GM23338 (cell line): ENCODE results near the gene CYP26B1. TPM values are rescaled to one million over a fixed set of nuclear protein-coding genes. Genes with fewer than 3 reads are reported as not detected.
A peak's percentile ranks its signal among the peaks of the same experiment; 100 is the strongest.

Source experiments
- ATAC-seq: fragments of 200-7000 bp; cut with Tn5 transposase; 3 replicates; pipeline ENCODE4 v1.9.1; 2020
- DNase-seq: peaks from one replicate; pipeline ENCODE4 v3.0.0-alpha.2; 2015; ENCODE audit warnings: low spot score
- H2AFZ ChIP-seq: fragments of 200-600 bp; sonication (generic); 2 replicates; pipeline ENCODE4 v1.8.0; 2016; ENCODE audit warnings: antibody characterized with exemption, mild to moderate bottlenecking, moderate library complexity
- H3F3A ChIP-seq: fragments of 200-600 bp; sonication (generic); replicated peaks from 2 replicates; pipeline ENCODE4 v1.8.0; 2017; ENCODE audit warnings: antibody characterized with exemption, mixed run types, low read depth
- H3K27ac ChIP-seq: fragments of 200-600 bp; sonication (generic); 2 replicates; pipeline ENCODE4 v1.6.1; 2016; ENCODE audit warnings: low read depth
- H3K27me3 ChIP-seq: fragments of 200-600 bp; sonication (generic); 2 replicates; pipeline ENCODE4 v1.8.0; 2016; ENCODE audit warnings: mild to moderate bottlenecking, mixed run types, moderate library complexity; ENCODE audit not compliant: insufficient read depth
- H3K36me3 ChIP-seq: fragments of 200-600 bp; sonication (generic); 2 replicates; pipeline ENCODE4 v1.8.0; 2016; ENCODE audit warnings: mild to moderate bottlenecking; ENCODE audit not compliant: insufficient read depth
- H3K4me1 ChIP-seq: fragments of 200-600 bp; sonication (generic); 2 replicates; pipeline ENCODE4 v1.8.0; 2016; ENCODE audit warnings: mild to moderate bottlenecking, moderate library complexity; ENCODE audit not compliant: insufficient read depth
- H3K4me2 ChIP-seq: fragments of 200-600 bp; sonication (generic); 2 replicates; pipeline ENCODE4 v1.7.1; 2017; ENCODE audit warnings: mixed run types
- H3K4me3 ChIP-seq: fragments of 200-600 bp; sonication (generic); 2 replicates; pipeline ENCODE4 v1.6.1; 2016; ENCODE audit warnings: mixed run types
- H3K79me2 ChIP-seq: fragments of 200-600 bp; sonication (generic); replicated peaks from 2 replicates; pipeline ENCODE4 v1.8.0; 2017; ENCODE audit warnings: mild to moderate bottlenecking; ENCODE audit not compliant: insufficient read depth
- H3K9me2 ChIP-seq: fragments of 200-600 bp; sonication (generic); 2 replicates; pipeline ENCODE4 v1.8.0; 2017; ENCODE audit not compliant: insufficient read depth
- H4K20me1 ChIP-seq: fragments of 200-600 bp; sonication (generic); replicated peaks from 2 replicates; pipeline ENCODE4 v1.8.0; 2017; ENCODE audit warnings: mild to moderate bottlenecking; ENCODE audit not compliant: insufficient read depth
- H3K27ac Mint-ChIP-seq: 2 replicates; pipeline ENCODE4 v1.8.0; 2020; ENCODE audit warnings: inconsistent platforms, mild to moderate bottlenecking, moderate library complexity, mixed read lengths
- H3K27me3 Mint-ChIP-seq: 3 replicates; pipeline ENCODE4 v1.8.0; 2022; ENCODE audit warnings: low read depth, mild to moderate bottlenecking, moderate library complexity, mixed read lengths, inconsistent platforms; ENCODE audit not compliant: insufficient read depth, poor library complexity
- H3K36me3 Mint-ChIP-seq: 3 replicates; pipeline ENCODE4 v1.8.0; 2021; ENCODE audit warnings: low read depth, mild to moderate bottlenecking, inconsistent platforms, moderate library complexity, mixed read lengths
- H3K4me1 Mint-ChIP-seq: 3 replicates; pipeline ENCODE4 v1.8.0; 2020; ENCODE audit warnings: mild to moderate bottlenecking, inconsistent platforms, mixed read lengths
- H3K4me3 Mint-ChIP-seq: 3 replicates; pipeline ENCODE4 v1.8.0; 2021; ENCODE audit warnings: moderate library complexity, mild to moderate bottlenecking, inconsistent platforms, mixed read lengths
- H3K9me3 Mint-ChIP-seq: 3 replicates; pipeline ENCODE4 v1.8.0; 2020; ENCODE audit warnings: moderate library complexity, mild to moderate bottlenecking, inconsistent platforms, mixed read lengths
- CTCF ChIP-seq, 2 experiments: fragments of 200-600 bp in 1 of 2; sonication (generic) in 1 of 2; conservative IDR thresholded peaks; 2 replicates each; pipeline versions ENCODE4 v1.5.1 to v1.6.1; 2016 to 2017; ENCODE audit warnings: antibody characterized with exemption in 2 of 2, low read depth in 2 of 2, mild to moderate bottlenecking in 2 of 2, moderate library complexity in 1 of 2
- ETS1 ChIP-seq: IDR thresholded peaks from 2 replicates; pipeline ENCODE4 v1.6.1; 2016; ENCODE audit warnings: antibody characterized with exemption
- EZH2 ChIP-seq: fragments of 200-600 bp; sonication (generic); IDR thresholded peaks from one replicate; pipeline ENCODE4 v1.8.0; 2017; ENCODE audit warnings: antibody characterized with exemption, mild to moderate bottlenecking, low read depth; ENCODE audit not compliant: unreplicated experiment
- EZH2phosphoT487 ChIP-seq: fragments of 200-600 bp; sonication (generic); IDR thresholded peaks from one replicate; pipeline ENCODE4 v1.8.1; 2018; ENCODE audit warnings: antibody characterized with exemption; ENCODE audit not compliant: unreplicated experiment
- JUNB ChIP-seq: IDR thresholded peaks from one replicate; pipeline ENCODE4 v1.6.1; 2016; ENCODE audit warnings: antibody characterized with exemption; ENCODE audit not compliant: unreplicated experiment
- NANOG ChIP-seq: IDR thresholded peaks from 2 replicates; pipeline ENCODE4 v1.6.1; 2016; ENCODE audit warnings: antibody characterized with exemption, borderline replicate concordance
- POLR2AphosphoS5 ChIP-seq: IDR thresholded peaks from 2 replicates; pipeline ENCODE4 v1.6.1; 2016; ENCODE audit warnings: antibody characterized with exemption, low read depth
- STAT1 ChIP-seq: IDR thresholded peaks from one replicate; pipeline ENCODE4 v1.6.1; 2016; ENCODE audit warnings: antibody characterized with exemption; ENCODE audit not compliant: unreplicated experiment
- ZNF331 ChIP-seq: fragments of 250-450 bp; sonication (Bioruptor Pico); IDR thresholded peaks from 2 replicates; pipeline ENCODE4 v1.5.0; 2020; ENCODE audit warnings: low read depth, mild to moderate bottlenecking, moderate library complexity
- polyA plus RNA-seq: library from polyadenylated mRNA; unstranded; fragments of >200 nt; fragmentation: Nextera tagmentation; extraction: Ambion mirVana; gene quantifications from 2 replicates; pipeline ENCODE4 v1.2.1, GENCODE V29; 2016
- total RNA-seq: library from RNA; depleted of rRNA; stranded (reverse); fragments of >200 nt; shearing (Covaris generic); gene quantifications from 2 replicates; pipeline ENCODE4 v1.2.3, GENCODE V29; 2014
- TF ChIP-seq, protein P1 (sequence below): IDR thresholded peaks from one replicate; pipeline ENCODE4 v1.6.1; 2018; ENCODE audit warnings: antibody characterized with exemption; ENCODE audit not compliant: unreplicated experiment

Gene CYP26B1
- total and polyA plus RNA-seq, 2 experiments from 2014 or later = 0.05 to 0.31 TPM

DNA sequence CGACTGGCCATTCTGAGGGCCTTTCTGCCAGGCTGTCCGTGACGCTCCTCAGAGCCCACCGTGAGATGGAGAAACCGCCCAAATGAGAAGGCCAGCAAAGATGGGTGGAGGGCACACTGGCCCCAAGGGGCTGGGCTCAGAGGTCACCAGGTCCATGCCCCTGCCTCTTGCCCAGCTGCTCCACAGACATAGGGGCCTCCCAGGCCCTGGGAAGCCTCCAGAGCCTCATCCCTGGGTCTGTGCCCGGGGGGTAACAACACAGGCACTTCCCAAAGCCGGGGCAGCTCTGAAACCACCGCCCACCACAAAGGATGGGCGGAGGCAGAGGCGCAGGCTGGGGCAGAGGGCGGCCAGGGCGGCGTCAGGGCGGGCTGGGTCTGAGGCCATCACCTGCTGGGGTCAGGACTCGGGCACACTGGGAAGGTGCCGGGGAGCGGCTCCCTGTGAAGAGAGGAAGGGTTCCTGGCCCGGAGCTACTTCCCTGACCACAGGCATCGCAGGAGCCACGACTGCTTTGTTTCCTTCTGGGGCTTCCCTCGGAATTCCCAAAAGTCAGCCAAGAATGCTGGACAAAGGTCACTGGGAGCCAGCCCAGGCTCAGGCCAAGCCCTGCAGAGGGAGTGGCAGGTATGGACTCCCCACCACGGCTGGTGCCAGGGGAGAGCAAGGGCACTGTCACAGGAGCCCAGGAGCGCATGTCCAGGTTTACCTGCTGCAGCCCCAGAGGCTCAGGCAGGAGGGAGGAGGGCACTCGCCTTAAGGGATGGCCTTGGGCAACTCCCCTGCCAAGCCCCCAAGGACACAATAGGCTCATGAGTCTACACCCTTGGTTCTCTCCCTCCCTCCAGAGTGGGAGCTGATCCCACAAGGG is 9.4 kb downstream of the CYP26B1 start:
- Histone ChIP-seq H3K4me1 (peaks cover 13% of the 10 kb centered on the region), H3K27ac (no peak overlapping the region), H3K4me3 (no peak overlapping the region), H3K27me3 (peaks cover 49% of the 10 kb centered on the region), H3K79me2 (no peaks in the 10 kb centered on the region), H4K20me1 (no peaks in the 10 kb centered on the region; the same call in 1 of the 2 replicates), H3K9me2 (no peaks in the 10 kb centered on the region), H3K36me3 (no peaks in the 10 kb centered on the region), H3K4me2 (no peak overlapping the region), H3F3A (no peaks in the 10 kb centered on the region), H2AFZ (no peak overlapping the region)
- Mint-ChIP-seq H3K36me3 (no peaks in the 10 kb centered on the region), H3K4me1 (peaks cover 12% of the 10 kb centered on the region), H3K4me3 (no peak overlapping the region), H3K27ac (no peak overlapping the region), H3K9me3 (no peaks in the 10 kb centered on the region), H3K27me3 (peaks cover 42% of the 10 kb centered on the region)
- peak; percentile 6 for ATAC-seq
- no peak for DNase-seq
- no peak for TF ChIP-seq NANOG
- TF ChIP-seq STAT1 = no peak

DNA sequence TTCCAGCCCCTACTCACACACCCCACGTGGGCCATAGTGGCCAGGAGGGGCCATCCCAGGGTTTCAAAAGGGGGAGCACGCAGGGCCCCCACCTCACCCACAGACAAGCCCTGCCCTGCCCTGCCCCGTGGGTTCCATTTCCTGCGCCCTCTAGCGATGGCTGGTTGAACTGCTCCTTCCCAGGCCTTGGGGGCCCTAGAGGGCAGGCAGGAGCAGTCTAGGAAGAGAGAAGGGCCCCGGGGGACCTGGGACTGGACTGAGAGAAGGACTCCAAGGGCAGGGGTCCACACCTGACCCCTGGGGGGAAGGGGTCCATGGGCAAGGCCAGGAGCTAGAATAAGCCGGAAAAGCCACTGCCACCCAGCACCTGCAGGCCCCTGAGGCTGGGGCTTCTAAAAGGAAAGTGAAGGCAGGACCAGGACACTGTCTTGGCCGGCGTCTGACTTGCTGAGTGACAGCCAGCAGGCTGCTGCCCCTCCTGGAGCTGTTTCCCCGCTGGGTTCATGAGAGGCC is 10.1 kb downstream of the CYP26B1 start:
- Histone ChIP-seq H3F3A (no peaks in the 10 kb centered on the region), H2AFZ (no peak overlapping the region), H4K20me1 (no peaks in the 10 kb centered on the region; the same call in 1 of the 2 replicates), H3K27me3 (peaks cover 42% of the 10 kb centered on the region), H3K79me2 (no peaks in the 10 kb centered on the region), H3K4me1 (peaks cover 11% of the 10 kb centered on the region), H3K4me3 (no peak overlapping the region), H3K27ac (no peak overlapping the region), H3K36me3 (no peaks in the 10 kb centered on the region), H3K4me2 (no peak overlapping the region), H3K9me2 (no peaks in the 10 kb centered on the region)
- Mint-ChIP-seq H3K9me3 (no peaks in the 10 kb centered on the region), H3K4me3 (no peak overlapping the region), H3K4me1 (peaks cover 9% of the 10 kb centered on the region), H3K27me3 (peaks cover 35% of the 10 kb centered on the region), H3K36me3 (no peaks in the 10 kb centered on the region), H3K27ac (no peak overlapping the region)
- ATAC-seq (peak; percentile 88), DNase-seq (peak; percentile 81)
- TF ChIP-seq ETS1 (no peak), CTCF (conservative IDR thresholded peaks at IDR 0.05; ENCODE audit: low read depth in 2 of 2) (peak; percentile 94 to 98)

DNA sequence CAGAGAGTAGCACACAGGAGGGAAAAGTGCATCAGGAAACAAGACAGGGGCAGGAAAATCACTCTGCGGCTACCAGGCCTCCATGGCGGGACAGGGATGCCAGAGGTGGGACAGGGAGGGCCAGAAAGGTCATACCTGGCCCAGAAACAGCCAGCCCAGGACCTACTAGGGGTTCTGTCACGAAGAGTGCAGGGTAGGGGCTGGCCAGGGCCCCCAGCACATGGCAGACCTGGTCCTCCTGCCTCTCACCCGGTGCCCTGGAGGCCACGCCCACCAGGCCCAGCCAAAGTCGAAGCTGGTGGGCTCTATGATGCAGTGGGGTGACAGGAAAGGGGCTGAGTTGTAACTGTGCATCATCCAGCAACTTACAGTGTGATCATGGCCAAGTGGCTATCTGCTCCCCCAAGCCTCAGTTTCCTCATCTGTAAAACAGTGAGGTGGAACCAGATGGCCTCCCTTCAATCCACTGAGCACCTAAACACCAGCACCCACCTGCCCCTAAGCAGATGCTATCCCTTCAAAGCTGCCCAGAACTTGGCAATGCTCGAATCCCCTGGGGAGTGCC is 10.6 kb downstream of the CYP26B1 start:
- no peaks in the 10 kb centered on the region for H3F3A ChIP-seq
- ATAC-seq (peak; percentile 13), DNase-seq (no peak)
- no peaks in the 10 kb centered on the region for H3K36me3 ChIP-seq
- no peak overlapping the region for H3K4me2 ChIP-seq
- no peak overlapping the region for H3K4me3 ChIP-seq
- H3K27ac Mint-ChIP-seq = no peak overlapping the region
- H2AFZ ChIP-seq = no peak overlapping the region
- no peaks in the 10 kb centered on the region for H3K9me2 ChIP-seq
- H4K20me1 ChIP-seq = no peaks in the 10 kb centered on the region; the same call in 1 of the 2 replicates
- H3K36me3 Mint-ChIP-seq = no peaks in the 10 kb centered on the region
- no peak overlapping the region for H3K27ac ChIP-seq
- peaks cover 29% of the 10 kb centered on the region for H3K27me3 Mint-ChIP-seq
- no peaks in the 10 kb centered on the region for H3K9me3 Mint-ChIP-seq
- H3K27me3 ChIP-seq = peaks cover 37% of the 10 kb centered on the region
- peaks cover 5% of the 10 kb centered on the region; the same call in 1 of the 2 replicates for H3K4me1 ChIP-seq
- H3K4me1 Mint-ChIP-seq = peaks cover 3% of the 10 kb centered on the region
- no peak overlapping the region for H3K4me3 Mint-ChIP-seq
- H3K79me2 ChIP-seq = no peaks in the 10 kb centered on the region
- TF ChIP-seq EZH2 = no peak
- no peak for TF ChIP-seq JUNB
- TF ChIP-seq, protein P1, sequence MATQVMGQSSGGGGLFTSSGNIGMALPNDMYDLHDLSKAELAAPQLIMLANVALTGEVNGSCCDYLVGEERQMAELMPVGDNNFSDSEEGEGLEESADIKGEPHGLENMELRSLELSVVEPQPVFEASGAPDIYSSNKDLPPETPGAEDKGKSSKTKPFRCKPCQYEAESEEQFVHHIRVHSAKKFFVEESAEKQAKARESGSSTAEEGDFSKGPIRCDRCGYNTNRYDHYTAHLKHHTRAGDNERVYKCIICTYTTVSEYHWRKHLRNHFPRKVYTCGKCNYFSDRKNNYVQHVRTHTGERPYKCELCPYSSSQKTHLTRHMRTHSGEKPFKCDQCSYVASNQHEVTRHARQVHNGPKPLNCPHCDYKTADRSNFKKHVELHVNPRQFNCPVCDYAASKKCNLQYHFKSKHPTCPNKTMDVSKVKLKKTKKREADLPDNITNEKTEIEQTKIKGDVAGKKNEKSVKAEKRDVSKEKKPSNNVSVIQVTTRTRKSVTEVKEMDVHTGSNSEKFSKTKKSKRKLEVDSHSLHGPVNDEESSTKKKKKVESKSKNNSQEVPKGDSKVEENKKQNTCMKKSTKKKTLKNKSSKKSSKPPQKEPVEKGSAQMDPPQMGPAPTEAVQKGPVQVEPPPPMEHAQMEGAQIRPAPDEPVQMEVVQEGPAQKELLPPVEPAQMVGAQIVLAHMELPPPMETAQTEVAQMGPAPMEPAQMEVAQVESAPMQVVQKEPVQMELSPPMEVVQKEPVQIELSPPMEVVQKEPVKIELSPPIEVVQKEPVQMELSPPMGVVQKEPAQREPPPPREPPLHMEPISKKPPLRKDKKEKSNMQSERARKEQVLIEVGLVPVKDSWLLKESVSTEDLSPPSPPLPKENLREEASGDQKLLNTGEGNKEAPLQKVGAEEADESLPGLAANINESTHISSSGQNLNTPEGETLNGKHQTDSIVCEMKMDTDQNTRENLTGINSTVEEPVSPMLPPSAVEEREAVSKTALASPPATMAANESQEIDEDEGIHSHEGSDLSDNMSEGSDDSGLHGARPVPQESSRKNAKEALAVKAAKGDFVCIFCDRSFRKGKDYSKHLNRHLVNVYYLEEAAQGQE = no peak
- no peak for TF ChIP-seq POLR2AphosphoS5
- no peak for TF ChIP-seq ETS1
- TF ChIP-seq ZNF331 = no peak
- no peak for TF ChIP-seq EZH2phosphoT487
